ENCODE results near the gene AS3MT.

DNA sequence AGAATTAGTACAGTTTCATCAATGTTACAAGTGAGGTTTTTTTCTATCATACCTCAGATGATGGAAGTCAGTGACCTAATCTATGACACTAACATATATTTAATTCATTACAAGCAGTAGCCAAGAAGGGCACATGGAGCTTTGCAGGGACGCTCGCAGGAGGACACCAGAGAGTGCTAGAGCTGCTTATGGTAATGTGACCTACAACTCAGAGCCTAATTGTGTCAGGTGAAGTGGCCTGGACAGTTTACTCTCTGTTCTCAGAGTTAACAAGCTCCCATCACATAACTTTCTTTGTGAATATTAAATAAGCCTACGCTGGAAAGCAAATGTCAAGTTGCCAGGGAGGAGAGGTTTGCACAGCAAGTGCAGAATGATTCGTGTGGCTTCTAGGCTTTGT is 37.2 kb downstream of the AS3MT start:
- TF ChIP-seq EZH2 (IDR thresholded peaks at IDR 0.05; ENCODE audit: insufficient read depth, poor library complexity, severe bottlenecking) (no peak), EZH2phosphoT487 (IDR thresholded peaks at IDR 0.05; ENCODE audit: insufficient read depth, low read depth) (no peak)
